ENCODE results near the gene RBM34.
"Not testable (repeated sequence)": the region's sequence is repeated elsewhere in the genome, so short reads cannot be mapped to it uniquely, and the experiment has no call there.

RBM34 gene

GRCh38 chr1:235160957-235161684 is at the start of gene RBM34:
TSS of gene RBM34 (minus strand) at chr1:235161250. CDS start at chr1:235161226, 24 bp downstream.
- H3K4me3 ChIP-seq (ENCODE audit: low read depth, low read length) = peak within 1 kb of the TSS; percentile 98
- DNase-seq (ENCODE audit: low read depth, low spot score) = peak; percentile 29
- ChIA-PET CTCF (interaction anchor here (0.6 to 1.4 kb wide), 4 partner anchors 16 to 256 kb away, joined by 3 to 5 read pairs (median 4); no protein-coding TSS in a partner anchor), POLR2A (interaction anchor here (0.5 to 2.0 kb wide), 11 partner anchors 11 to 662 kb away, joined by 3 to 5 read pairs (median 3); partner anchors contain the start of genes B3GALNT2, TBCE and TOMM20)
- TF ChIP-seq CTCF (IDR thresholded peaks at IDR 0.05; ENCODE audit: insufficient read depth, low read length, missing control alignments) = peak; percentile 40

- ChIA-PET CTCF (no interaction called here), POLR2A (no interaction called here)
- TF ChIP-seq CTCF (IDR thresholded peaks at IDR 0.05; ENCODE audit: insufficient read depth, low read length, missing control alignments) = no peak
- no peak for DNase-seq (ENCODE audit: low read depth, low spot score)
- no peak overlapping the region for H3K4me3 ChIP-seq (ENCODE audit: low read depth, low read length)
These were observed 46.1 kb upstream of the RBM34 start for GRCh38 chr1:235207209-235207565.

GRCh38 chr1:235206533-235207208 is 45.6 kb upstream of the RBM34 start:
- H3K4me3 ChIP-seq (ENCODE audit: low read depth, low read length) = no peak overlapping the region
- no peak for TF ChIP-seq CTCF (IDR thresholded peaks at IDR 0.05; ENCODE audit: insufficient read depth, low read length, missing control alignments)
- ChIA-PET CTCF (no interaction called here), POLR2A (no interaction called here)
- no peak for DNase-seq (ENCODE audit: low read depth, low spot score)

GRCh38 chr1:235205687-235206086 is 44.6 kb upstream of the RBM34 start:
- POLR2A ChIA-PET = no interaction called here
- no peak overlapping the region for H3K4me3 ChIP-seq (ENCODE audit: low read depth, low read length)
- CTCF ChIA-PET = no interaction called here
- no peak for DNase-seq (ENCODE audit: low read depth, low spot score)
- no peak for TF ChIP-seq CTCF (IDR thresholded peaks at IDR 0.05; ENCODE audit: insufficient read depth, low read length, missing control alignments)

- CTCF ChIA-PET = interaction anchor here (1.0 kb wide), 1 partner anchor 212 kb away, joined by 3 read pairs; no protein-coding TSS in a partner anchor
- POLR2A ChIA-PET = no interaction called here
- H3K4me3 ChIP-seq (ENCODE audit: low read depth, low read length) = no peak overlapping the region
- TF ChIP-seq CTCF (IDR thresholded peaks at IDR 0.05; ENCODE audit: insufficient read depth, low read length, missing control alignments) = no peak
- no peak for DNase-seq (ENCODE audit: low read depth, low spot score)
These were observed 42.4 kb upstream of the RBM34 start for GRCh38 chr1:235203428-235203827.

GRCh38 chr1:235202447-235202846 is 41.4 kb upstream of the RBM34 start:
- CTCF ChIA-PET = interaction anchor here (1.0 kb wide), 1 partner anchor 213 kb away, joined by 3 read pairs; no protein-coding TSS in a partner anchor
- DNase-seq (ENCODE audit: low read depth, low spot score); H3K4me3 ChIP-seq (ENCODE audit: low read depth, low read length); POLR2A ChIA-PET: not testable (repeated sequence)

All from AG04449 (cell line).